HG03064 (cell line): ENCODE data around the gene SLC25A12.
"Not testable (repeated sequence)": the region's sequence is repeated elsewhere in the genome, so short reads cannot be mapped to it uniquely, and the experiment has no call there.

Experiments
- ATAC-seq: cut with Tn5 transposase; IDR thresholded peaks from one replicate; pipeline ENCODE4 v1.9.1; 2021; ENCODE audit warnings: low read depth; ENCODE audit not compliant: unreplicated experiment

Gene SLC25A12

GRCh38 chr2:171792886-171793580, 101.0 kb downstream of the SLC25A12 start:
- no peak for ATAC-seq

- ATAC-seq: no peak
Observed at GRCh38 chr2:171792157-171792556, 101.9 kb downstream of the SLC25A12 start.

- no peak for ATAC-seq
Observed at GRCh38 chr2:171791361-171791760, 102.7 kb downstream of the SLC25A12 start.

GRCh38 chr2:171789956-171790355, 104.1 kb downstream of the SLC25A12 start:
- ATAC-seq: no peak

- no peak for ATAC-seq
Observed at GRCh38 chr2:171788316-171788993, 105.6 kb downstream of the SLC25A12 start.

- ATAC-seq: no peak
Observed at GRCh38 chr2:171787333-171788072, 106.5 kb downstream of the SLC25A12 start.

GRCh38 chr2:171785450-171785849, 108.6 kb downstream of the SLC25A12 start:
- no peak for ATAC-seq

- no peak for ATAC-seq
Observed at GRCh38 chr2:171778515-171778914, 115.5 kb downstream of the SLC25A12 start.

GRCh38 chr2:171774581-171774980, 119.5 kb downstream of the SLC25A12 start:
- not testable (repeated sequence) for ATAC-seq

- no peak for ATAC-seq
Observed at GRCh38 chr2:171772373-171772772, 121.7 kb downstream of the SLC25A12 start.

GRCh38 chr2:171771463-171771862, 122.6 kb downstream of the SLC25A12 start:
- no peak for ATAC-seq

GRCh38 chr2:171763602-171764001, 130.4 kb downstream of the SLC25A12 start:
- ATAC-seq: no peak

GRCh38 chr2:171762879-171763573, 131.0 kb downstream of the SLC25A12 start:
- ATAC-seq: no peak

GRCh38 chr2:171761176-171761575, 132.9 kb downstream of the SLC25A12 start:
- not testable (repeated sequence) for ATAC-seq

- not testable (repeated sequence) for ATAC-seq
Observed at GRCh38 chr2:171758762-171759161, 135.3 kb downstream of the SLC25A12 start.

GRCh38 chr2:171754254-171754939, 139.6 kb downstream of the SLC25A12 start:
- ATAC-seq: no peak

- no peak for ATAC-seq
Observed at GRCh38 chr2:171747371-171747770, 146.7 kb downstream of the SLC25A12 start.

- no peak for ATAC-seq
Observed at GRCh38 chr2:171745806-171746205, 148.2 kb downstream of the SLC25A12 start.

GRCh38 chr2:171745141-171745540, 148.9 kb downstream of the SLC25A12 start:
- ATAC-seq: no peak

- no peak for ATAC-seq
Observed at GRCh38 chr2:171742760-171743159, 151.3 kb downstream of the SLC25A12 start.
